HepG2 (cell line): Measurements from ENCODE around the gene MYLK.

Experiments used
- CBX2 ChIP-seq, 2 experiments: fragments of 200-600 bp in 1 of 2; sonication (generic); formaldehyde crosslinking in 1 of 2; IDR thresholded peaks; 2 replicates each; pipeline versions ENCODE4 v1.7.0 to v1.8.1; 2018 to 2022; ENCODE audit warnings: low read depth in 2 of 2, low read length in 1 of 2, mild to moderate bottlenecking in 1 of 2, missing genetic modification reagents in 1 of 2
- KLF9 ChIP-seq: IDR thresholded peaks from 2 replicates; pipeline ENCODE4 v1.6.1; 2016; ENCODE audit warnings: low read depth
- MAZ ChIP-seq, 2 experiments: sonication (generic) in 1 of 2; formaldehyde crosslinking in 1 of 2; IDR thresholded peaks; 2 replicates each; pipeline versions ENCODE4 v1.5.0 to v1.6.1; 2012 to 2020; ENCODE audit warnings: low read depth in 2 of 2, mild to moderate bottlenecking in 2 of 2, borderline replicate concordance in 1 of 2, improper control_type of control experiment in 1 of 2, low read length in 1 of 2, missing genetic modification reagents in 1 of 2, moderate library complexity in 1 of 2
- MTA1 ChIP-seq: sonication (generic); formaldehyde crosslinking; IDR thresholded peaks from 2 replicates; pipeline ENCODE4 v1.4.0; 2020; ENCODE audit warnings: missing genetic modification reagents, mild to moderate bottlenecking, borderline replicate concordance
- MYPOP ChIP-seq: sonication (generic); formaldehyde crosslinking; IDR thresholded peaks from 2 replicates; pipeline ENCODE4 v1.8.1; 2023; ENCODE audit warnings: mild to moderate bottlenecking, moderate library complexity, missing genetic modification reagents
- NFE2L1 ChIP-seq: sonication (generic); formaldehyde crosslinking; IDR thresholded peaks from 2 replicates; pipeline ENCODE4 v1.4.0; 2020; ENCODE audit warnings: missing genetic modification reagents, mild to moderate bottlenecking, borderline replicate concordance
- NFYC ChIP-seq: IDR thresholded peaks from 2 replicates; pipeline ENCODE4 v1.6.1; 2016; ENCODE audit warnings: missing genetic modification reagents, missing compliant biosample characterization
- NR3C1 ChIP-seq: sonication (generic); formaldehyde crosslinking; IDR thresholded peaks from 2 replicates; pipeline ENCODE4 v1.4.0; 2020; ENCODE audit warnings: missing genetic modification reagents
- POLR2AphosphoS5 ChIP-seq: IDR thresholded peaks from 2 replicates; pipeline ENCODE4 v1.6.1; 2012; ENCODE audit warnings: low read depth, low read length
- RAD21 ChIP-seq: fragments of 450-650 bp; formaldehyde crosslinking; IDR thresholded peaks from 2 replicates; pipeline ENCODE4 v1.5.0; 2020; ENCODE audit warnings: mild to moderate bottlenecking
- REST ChIP-seq, 2 experiments: IDR thresholded peaks; 2 replicates each; pipeline ENCODE4 v1.6.1; 2011 to 2012; ENCODE audit warnings: low read length in 2 of 2, borderline replicate concordance in 1 of 2, low read depth in 1 of 2, mild to moderate bottlenecking in 1 of 2, moderate library complexity in 1 of 2
- TOPORS ChIP-seq: sonication (generic); formaldehyde crosslinking; IDR thresholded peaks from 2 replicates; pipeline ENCODE4 v1.8.0; 2023; ENCODE audit warnings: mild to moderate bottlenecking, missing genetic modification reagents
- ZNF274 ChIP-seq: sonication (generic); formaldehyde crosslinking; IDR thresholded peaks from 2 replicates; pipeline ENCODE4 v1.5.1; 2020; ENCODE audit warnings: mild to moderate bottlenecking, missing genetic modification reagents
- ZNF589 ChIP-seq: sonication (generic); formaldehyde crosslinking; conservative IDR thresholded peaks from 2 replicates; pipeline ENCODE4 v1.8.0; 2022; ENCODE audit warnings: mild to moderate bottlenecking, moderate library complexity, missing genetic modification reagents

GRCh38 chr3:123740391-123740822 lies 143.7 kb downstream of the MYLK start:
- TF ChIP-seq TOPORS (CRISPR knock-in tag), result no peak
- no peak for TF ChIP-seq NFYC (CRISPR knock-in tag)
- TF ChIP-seq KLF9, result no peak
- TF ChIP-seq NFE2L1 (CRISPR knock-in tag), result no peak
- TF ChIP-seq CBX2 (IDR thresholded peaks at IDR 0.05; ENCODE audit: low read depth, low read length), result no peak
- TF ChIP-seq CBX2 (CRISPR knock-in tag; IDR thresholded peaks at IDR 0.05; ENCODE audit: low read depth), result no peak
- TF ChIP-seq RAD21 (CRISPR knock-in tag), result no peak
- no peak for TF ChIP-seq MAZ (IDR thresholded peaks at IDR 0.05; ENCODE audit: borderline replicate concordance, low read depth, low read length)
- no peak for TF ChIP-seq MAZ (CRISPR knock-in tag; IDR thresholded peaks at IDR 0.05; ENCODE audit: low read depth)
- no peak for TF ChIP-seq POLR2AphosphoS5
- TF ChIP-seq NR3C1 (CRISPR knock-in tag), result no peak
- no peak for TF ChIP-seq MTA1 (CRISPR knock-in tag)
- TF ChIP-seq ZNF589 (CRISPR knock-in tag), result no peak
- no peak for TF ChIP-seq REST (IDR thresholded peaks at IDR 0.05; ENCODE audit: borderline replicate concordance in 1 of 2, low read depth in 1 of 2, low read length in 2 of 2)
- TF ChIP-seq MYPOP (CRISPR knock-in tag), result no peak
- no peak for TF ChIP-seq ZNF274
